Effector memory CD4-positive, alpha-beta T cell (primary cell): Measurements from ENCODE around the gene NPM3.

Experiments
- DNase-seq, 3 donors: peaks; one replicate each; pipeline ENCODE4 v3.0.0-alpha.2; 2020
- H3K27ac ChIP-seq: 2 replicates; pipeline ENCODE4 v1.7.0; 2013; ENCODE audit warnings: mild to moderate bottlenecking, low read length, moderate library complexity; ENCODE audit not compliant: insufficient read depth, poor library complexity, severe bottlenecking
- H3K27me3 ChIP-seq: replicated peaks from 2 replicates; pipeline ENCODE4 v1.7.0; 2013; ENCODE audit warnings: mild to moderate bottlenecking, low read length; ENCODE audit not compliant: insufficient read depth, control insufficient read depth, poor library complexity, severe bottlenecking
- H3K36me3 ChIP-seq: 2 replicates; pipeline ENCODE4 v1.7.0; 2013; ENCODE audit warnings: mild to moderate bottlenecking, low read length, moderate library complexity; ENCODE audit not compliant: control insufficient read depth, insufficient read depth
- H3K4me1 ChIP-seq: 2 replicates; pipeline ENCODE4 v1.7.0; 2013; ENCODE audit warnings: low read length, mild to moderate bottlenecking; ENCODE audit not compliant: control insufficient read depth, insufficient read depth, poor library complexity, severe bottlenecking
- H3K4me3 ChIP-seq: 2 replicates; pipeline ENCODE4 v1.7.0; 2013; ENCODE audit warnings: low read length, low read depth, mild to moderate bottlenecking; ENCODE audit not compliant: insufficient read depth, poor library complexity, severe bottlenecking
- H3K9me3 ChIP-seq: 2 replicates; pipeline ENCODE4 v1.7.0; 2013; ENCODE audit warnings: mild to moderate bottlenecking, low read length, moderate library complexity; ENCODE audit not compliant: control insufficient read depth

Gene NPM3

DNA sequence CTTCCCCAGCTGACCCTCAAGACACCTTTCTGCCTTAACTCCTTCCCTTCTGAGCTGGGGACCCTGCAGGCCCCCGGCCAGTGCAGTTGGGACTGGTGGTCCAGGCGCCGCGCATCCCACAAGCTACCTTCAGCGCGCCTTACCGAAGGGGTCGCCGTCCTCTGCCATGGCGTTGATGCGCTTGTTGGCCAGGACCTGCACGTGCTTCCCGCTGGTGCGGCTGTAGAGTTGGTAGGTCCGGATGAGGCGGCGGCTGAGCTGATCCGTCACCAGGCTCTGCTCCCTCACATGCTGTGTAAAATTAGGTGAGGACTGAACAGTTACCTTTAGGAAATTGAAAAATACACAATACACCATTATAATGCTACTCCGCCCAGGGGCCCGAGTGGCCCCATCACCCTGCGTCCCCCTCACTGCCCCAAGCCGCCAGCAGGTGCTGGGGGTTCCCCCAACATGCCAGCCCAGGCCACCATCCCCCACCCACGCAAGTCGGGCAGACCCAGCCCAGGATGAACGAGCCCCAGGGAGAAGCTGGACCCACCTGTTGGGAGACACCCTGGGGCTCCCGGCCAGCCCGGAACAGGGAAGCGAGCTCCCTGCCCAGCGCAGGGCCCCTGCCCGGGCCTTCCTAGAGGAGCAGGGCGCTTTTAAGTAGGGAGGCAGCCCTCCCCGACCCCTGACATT, 8.5 kb downstream of the NPM3 start:
- Histone ChIP-seq H3K27me3 (peaks cover 55% of the 10 kb centered on the region), H3K9me3 (no peaks in the 10 kb centered on the region)

DNA sequence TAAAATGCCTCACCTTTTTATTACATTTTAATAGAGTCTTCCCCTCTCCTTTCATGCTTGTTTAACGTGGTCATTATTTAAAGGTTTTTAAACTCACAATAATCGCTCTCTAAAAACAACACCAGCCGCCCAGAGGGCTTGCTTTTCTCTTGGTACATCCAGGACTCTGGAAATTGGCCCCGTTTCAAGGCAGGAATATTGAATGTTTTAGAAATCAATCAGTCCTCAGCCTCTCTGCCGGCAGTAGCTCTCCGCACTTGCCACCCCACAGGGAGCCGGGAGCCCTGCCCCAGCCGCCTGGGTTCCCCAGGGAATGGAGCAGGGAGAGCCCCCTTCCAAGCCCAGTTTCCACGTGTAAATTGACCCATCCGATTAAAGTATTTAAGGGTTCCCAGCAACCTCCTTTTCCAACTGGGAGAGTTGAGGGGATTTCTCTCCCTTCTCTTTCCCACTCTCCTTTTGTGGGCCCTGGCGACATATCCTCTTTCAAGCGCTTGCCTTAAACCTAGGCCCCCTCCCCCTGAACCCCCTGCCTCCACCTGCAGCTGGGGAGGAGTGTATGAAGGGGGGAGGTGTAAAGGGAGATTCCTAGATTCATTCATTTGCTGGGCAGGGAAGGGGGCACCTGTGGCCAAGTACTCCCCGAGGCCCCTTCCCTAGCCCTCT, 9.2 kb downstream of the NPM3 start:
- H3K27ac ChIP-seq = no peak overlapping the region
- no peak for DNase-seq

More for the DNA sequence above, 8.5 kb downstream of the NPM3 start:
- Histone ChIP-seq H3K36me3 (no peaks in the 10 kb centered on the region), H3K4me3 (no peak overlapping the region), H3K27ac (no peak overlapping the region), H3K4me1 (peaks cover 29% of the 10 kb centered on the region)
- no peak for DNase-seq

GRCh38 chr10:101772895-101773761, 10.1 kb downstream of the NPM3 start:
- DNase-seq = no peak
- H3K4me3 ChIP-seq = no peak overlapping the region
- no peak overlapping the region for H3K27ac ChIP-seq
- peaks cover 18% of the 10 kb centered on the region for H3K4me1 ChIP-seq
- H3K9me3 ChIP-seq = no peaks in the 10 kb centered on the region
- peaks cover 51% of the 10 kb centered on the region for H3K27me3 ChIP-seq
- H3K36me3 ChIP-seq = no peaks in the 10 kb centered on the region

More for the DNA sequence above, 9.2 kb downstream of the NPM3 start:
- no peaks in the 10 kb centered on the region for H3K36me3 ChIP-seq
- H3K4me1 ChIP-seq = peaks cover 22% of the 10 kb centered on the region
- no peaks in the 10 kb centered on the region for H3K9me3 ChIP-seq
- H3K27me3 ChIP-seq = peaks cover 55% of the 10 kb centered on the region
- no peak overlapping the region for H3K4me3 ChIP-seq

DNA sequence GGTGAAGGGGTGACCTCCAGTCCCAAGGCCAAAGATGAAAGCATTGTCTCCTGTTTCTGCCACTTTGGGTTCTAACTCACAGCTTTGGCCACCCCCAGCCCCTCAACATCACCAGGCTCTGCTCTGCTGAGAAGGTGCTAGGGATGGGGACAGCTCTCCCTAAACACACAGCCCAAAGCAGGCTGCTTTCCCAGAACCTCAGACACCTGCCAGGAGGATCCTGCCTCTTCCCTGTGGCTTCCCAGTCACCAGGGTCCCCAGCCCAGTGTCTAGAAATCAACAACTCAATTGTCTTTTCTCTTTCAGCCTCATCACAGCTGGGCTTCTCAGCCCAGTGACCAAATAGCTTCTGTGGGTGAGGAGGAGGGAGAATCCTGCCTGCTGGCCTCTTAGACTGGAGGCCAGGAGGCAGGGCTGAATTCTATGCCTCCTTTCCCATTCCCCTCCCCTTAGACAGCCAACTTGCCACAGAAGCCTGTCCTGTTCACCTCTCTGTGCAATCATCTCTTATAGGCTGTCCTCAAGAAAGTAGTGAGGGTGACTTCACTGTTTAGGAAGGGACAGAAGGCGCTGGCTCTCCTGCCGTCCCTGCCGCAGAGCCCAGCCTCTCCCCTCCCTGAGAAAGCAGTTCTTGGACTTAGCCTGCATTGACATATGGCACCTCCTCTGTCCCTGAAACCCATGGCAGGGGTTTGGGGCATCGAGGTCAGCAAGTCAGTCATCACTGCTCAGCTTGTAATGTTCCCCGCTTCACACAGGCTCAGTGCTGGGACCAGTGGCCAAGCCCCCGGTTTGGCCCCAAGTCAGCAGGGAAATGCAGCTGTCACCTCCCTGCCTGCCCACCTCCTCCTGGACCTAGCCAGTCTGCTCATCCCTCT, 11.0 kb downstream of the NPM3 start:
- Histone ChIP-seq H3K36me3 (no peaks in the 10 kb centered on the region), H3K4me1 (peaks cover 18% of the 10 kb centered on the region), H3K4me3 (no peak overlapping the region), H3K27ac (no peak overlapping the region), H3K27me3 (peaks cover 50% of the 10 kb centered on the region), H3K9me3 (no peaks in the 10 kb centered on the region)
- DNase-seq = no peak

DNA sequence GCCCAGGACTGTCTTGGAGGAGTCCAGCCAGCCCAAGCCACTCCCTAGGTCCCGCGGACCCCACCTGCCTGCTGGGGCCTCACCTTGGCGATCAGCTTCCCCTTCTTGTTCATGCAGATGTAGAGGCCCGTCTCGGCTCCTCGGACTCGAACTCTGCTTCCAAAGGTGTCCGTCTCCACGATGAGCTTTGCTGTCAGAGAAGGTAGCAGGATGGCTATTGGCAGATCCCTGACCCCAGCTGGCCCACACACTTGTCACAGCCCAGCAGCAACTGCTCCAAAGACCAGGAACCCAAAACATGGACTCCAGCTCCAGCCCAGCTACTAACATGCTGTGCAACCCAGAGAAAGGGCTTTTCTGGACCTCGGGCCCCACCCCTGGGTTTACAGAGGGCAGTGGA, 11.9 kb downstream of the NPM3 start:
- Histone ChIP-seq H3K36me3 (no peaks in the 10 kb centered on the region), H3K27me3 (peaks cover 42% of the 10 kb centered on the region), H3K9me3 (no peaks in the 10 kb centered on the region), H3K4me1 (peaks cover 18% of the 10 kb centered on the region), H3K27ac (no peak overlapping the region), H3K4me3 (no peak overlapping the region)
- DNase-seq = no peak

DNA sequence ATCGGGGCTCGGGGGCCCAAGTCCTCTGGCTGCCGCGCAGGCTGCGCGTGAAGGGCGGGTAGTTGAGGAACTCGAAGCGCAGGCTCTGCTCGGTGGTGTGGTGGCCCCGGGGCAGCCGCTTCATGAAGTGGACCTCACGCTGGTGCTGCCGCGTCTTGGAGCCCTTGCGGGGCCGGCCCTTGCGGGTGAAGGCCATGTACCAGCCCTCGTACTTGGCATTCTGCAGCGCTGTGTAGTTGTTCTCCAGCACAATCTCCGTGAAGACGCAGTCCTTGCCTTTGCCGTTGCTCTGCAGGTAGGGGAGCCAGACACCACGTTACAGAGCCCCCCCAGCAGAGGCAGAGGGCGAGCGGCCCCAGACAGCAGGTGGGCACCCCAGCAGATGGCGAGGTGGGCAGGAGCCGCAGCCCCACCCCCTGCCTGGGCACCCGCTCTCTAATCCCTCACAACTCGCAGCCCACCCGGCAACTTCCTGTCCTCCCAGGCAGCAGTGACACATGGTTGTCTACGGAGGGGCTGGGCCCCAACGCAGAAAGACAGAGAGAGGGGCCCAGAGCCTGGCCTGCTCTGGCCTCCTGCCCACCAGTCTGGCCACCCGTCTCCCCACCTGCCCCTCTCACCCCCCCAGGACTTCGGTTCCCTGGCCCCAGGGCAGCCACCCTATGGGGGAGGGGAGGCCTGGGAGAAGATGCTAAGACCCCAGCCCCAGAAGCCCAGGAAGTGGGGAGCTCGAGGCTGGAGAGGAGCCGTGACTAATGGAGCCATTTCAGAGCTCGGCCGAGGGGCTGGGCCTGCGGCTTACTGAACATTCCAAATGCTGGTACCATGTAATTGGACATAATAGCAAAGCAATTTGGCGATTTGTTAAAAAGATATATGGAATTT, 12.7 kb downstream of the NPM3 start:
- H3K4me3 ChIP-seq = no peak overlapping the region
- H3K27ac ChIP-seq = no peak overlapping the region
- no peak for DNase-seq
- H3K27me3 ChIP-seq = peaks cover 40% of the 10 kb centered on the region
- peaks cover 18% of the 10 kb centered on the region for H3K4me1 ChIP-seq
- no peaks in the 10 kb centered on the region for H3K9me3 ChIP-seq
- H3K36me3 ChIP-seq = no peaks in the 10 kb centered on the region

DNA sequence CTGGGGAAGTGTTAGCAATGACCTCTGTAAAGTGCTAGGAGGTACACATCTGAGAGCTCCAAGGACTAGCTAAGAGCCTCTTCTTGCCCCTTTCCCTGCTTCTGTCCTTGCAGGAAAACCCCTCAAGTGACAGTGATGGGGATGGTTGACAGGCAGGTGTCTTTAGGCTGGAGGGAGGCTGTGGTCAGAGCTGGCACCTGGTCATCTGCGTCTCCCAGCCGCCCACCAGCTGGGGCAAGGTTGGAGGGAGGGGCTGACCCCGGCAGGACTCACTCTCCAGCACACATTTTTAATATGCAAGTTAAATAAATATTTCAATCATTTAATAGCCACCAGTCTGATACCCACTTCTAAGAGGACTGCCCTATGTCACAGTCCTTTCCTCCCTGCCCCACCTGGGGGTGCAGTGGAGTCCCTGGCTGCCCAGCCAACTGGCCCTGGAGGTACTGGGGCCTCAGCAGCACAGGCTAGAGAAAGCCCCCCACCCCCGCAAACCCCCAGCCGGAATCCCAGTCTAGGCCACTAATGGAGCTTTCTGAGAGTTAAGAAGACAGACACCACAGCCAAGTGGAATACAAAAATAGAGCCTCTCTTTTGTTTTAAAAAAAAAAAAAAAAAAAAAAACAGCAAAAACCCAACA, 13.6 kb downstream of the NPM3 start:
- H3K36me3 ChIP-seq = no peaks in the 10 kb centered on the region
- no peak overlapping the region for H3K27ac ChIP-seq
- H3K4me3 ChIP-seq = no peak overlapping the region
- peaks cover 9% of the 10 kb centered on the region for H3K4me1 ChIP-seq
- H3K9me3 ChIP-seq = no peaks in the 10 kb centered on the region
- H3K27me3 ChIP-seq = peaks cover 31% of the 10 kb centered on the region
- DNase-seq = no peak

- no peaks in the 10 kb centered on the region for H3K9me3 ChIP-seq
- peaks cover 22% of the 10 kb centered on the region for H3K27me3 ChIP-seq
- no peak for DNase-seq
- no peaks in the 10 kb centered on the region for H3K36me3 ChIP-seq
- no peak overlapping the region for H3K4me3 ChIP-seq
- H3K4me1 ChIP-seq = peaks cover 3% of the 10 kb centered on the region
- no peak overlapping the region for H3K27ac ChIP-seq
These were observed 14.5 kb downstream of the NPM3 start for GRCh38 chr10:101768791-101769170.
